Right lobe of liver (tissue), 6 donors: ENCODE results near the gene CLASRP. TPM values are rescaled to one million over a fixed set of nuclear protein-coding genes. Genes with fewer than 3 reads are reported as not detected.

ENCODE experiments used
- ATAC-seq, 4 donors: fragments of 200-7000 bp; cut with Tn5 transposase; one replicate each; pipeline ENCODE4 v1.9.1; 2020; ENCODE audit warnings: mild to moderate bottlenecking in 4 of 4, moderate library complexity in 4 of 4
- DNase-seq, 3 donors: peaks; one replicate each; pipeline ENCODE4 v3.0.0-alpha.2; 2020
- H3K27ac ChIP-seq, 3 donors: fragments of 200-600 bp; one replicate each; pipeline ENCODE4 v1.8.0; 2022
- H3K27me3 ChIP-seq, 2 donors: fragments of 200-600 bp; one replicate each; pipeline ENCODE4 v1.8.0; 2022
- H3K36me3 ChIP-seq, 4 donors: fragments of 200-600 bp; sonication (generic) in 1 of 4; one replicate each; pipeline versions ENCODE4 v1.5.1 to v1.8.0; 2017 to 2022; ENCODE audit warnings: control low read depth in 1 of 4
- H3K4me1 ChIP-seq, 4 donors: fragments of 200-600 bp; sonication (generic) in 1 of 4; one replicate each; pipeline versions ENCODE4 v1.5.1 to v1.8.0; 2017 to 2022; ENCODE audit warnings: control low read depth in 1 of 4
- H3K4me3 ChIP-seq, 3 donors: fragments of 200-600 bp; one replicate each; pipeline ENCODE4 v1.8.0; 2022
- H3K9me3 ChIP-seq, 4 donors: fragments of 200-600 bp; sonication (generic) in 1 of 4; one replicate each; pipeline versions ENCODE4 v1.5.1 to v1.8.0; 2017 to 2022; ENCODE audit warnings: control low read depth in 1 of 4
- POLR2A ChIP-seq: fragments of 450-650 bp; IDR thresholded peaks from one replicate; pipeline ENCODE4 v1.6.1; 2017; ENCODE audit warnings: antibody characterized with exemption, mild to moderate bottlenecking
- WGBS: methylation state at CpG from one replicate; pipeline ENCODE4 v1.1.6; 2018; ENCODE audit warnings: low coverage, low lambda C conversion rate; ENCODE audit not compliant: insufficient coverage; ENCODE audit errors: missing lambda C conversion rate; 5-methylcytosine and 5-hydroxymethylcytosine counted together
- intact Hi-C, 2 donors: fragments of 100-400 bp; cut with DNase I; formaldehyde crosslinking; loops; one replicate each; pipeline versions ENCODE4 v1.11.2 to v1.14.1; 2022
- total RNA-seq, 6 experiments: library from RNA; depleted of rRNA in 2 of 6; stranded (reverse); fragments of >200 nt in 2 of 6; fragmentation: NEBNext Ultra II Directional in 3 of 6; extraction: Animal tissue kit (Norgen Biotek cat#: 25700) in 3 of 6; gene quantifications; one replicate each; pipeline versions ENCODE4 v1.1.0 to v1.2.4, GENCODE V29; 2016 to 2023
- TF ChIP-seq, protein P1 (sequence below), 4 donors: fragments of 200-600 bp in 3 of 4; fragments of 450-650 bp in 1 of 4; IDR thresholded peaks; one replicate each; pipeline versions ENCODE4 v1.5.1 to v1.8.0; 2016 to 2022; ENCODE audit warnings: antibody characterized with exemption in 4 of 4, mild to moderate bottlenecking in 2 of 4
- donor health status: DM: no; HTN: yes; CAD: no.
- donor health status: DM: no; HTN: no; CAD: no.
- donor health status: DM: no; HTN: no; CAD: no.
- donor health status: DM: no; HTN: yes; CAD: no.
- donor health status: DM: no; HTN: yes; CAD: no.

Gene CLASRP
- total RNA-seq, 6 experiments from 2014 or later = 30.5 to 66.8 (median 44.8) TPM

DNA sequence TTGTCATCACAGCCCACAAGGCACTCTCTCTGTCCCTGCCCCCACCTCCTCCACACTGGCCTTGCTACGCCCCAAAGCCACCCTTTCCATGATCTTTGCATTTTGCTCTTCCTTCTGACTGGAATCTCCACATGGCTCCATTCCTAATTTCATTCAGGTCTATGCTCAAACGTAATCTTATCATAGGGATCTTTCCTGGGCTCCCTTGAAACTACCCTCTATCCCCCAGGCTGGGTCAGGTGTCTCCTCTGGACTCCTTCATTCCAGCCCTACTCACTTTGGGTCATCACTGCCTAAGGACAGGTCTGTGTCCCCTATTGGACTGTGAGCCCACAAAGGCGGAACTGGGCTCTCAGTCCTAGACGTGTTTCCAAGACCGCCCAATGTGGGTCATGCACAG, 43.3 kb downstream of the CLASRP start:
- WGBS = 86% methylated on average over 3 of the region's 5 CpGs
- H3K27me3 ChIP-seq = no peaks in the 10 kb centered on the region
- no peaks in the 10 kb centered on the region for H3K9me3 ChIP-seq
- intact Hi-C loops = no loop called here
- H3K27ac ChIP-seq = no peak overlapping the region
- TF ChIP-seq, protein P1, sequence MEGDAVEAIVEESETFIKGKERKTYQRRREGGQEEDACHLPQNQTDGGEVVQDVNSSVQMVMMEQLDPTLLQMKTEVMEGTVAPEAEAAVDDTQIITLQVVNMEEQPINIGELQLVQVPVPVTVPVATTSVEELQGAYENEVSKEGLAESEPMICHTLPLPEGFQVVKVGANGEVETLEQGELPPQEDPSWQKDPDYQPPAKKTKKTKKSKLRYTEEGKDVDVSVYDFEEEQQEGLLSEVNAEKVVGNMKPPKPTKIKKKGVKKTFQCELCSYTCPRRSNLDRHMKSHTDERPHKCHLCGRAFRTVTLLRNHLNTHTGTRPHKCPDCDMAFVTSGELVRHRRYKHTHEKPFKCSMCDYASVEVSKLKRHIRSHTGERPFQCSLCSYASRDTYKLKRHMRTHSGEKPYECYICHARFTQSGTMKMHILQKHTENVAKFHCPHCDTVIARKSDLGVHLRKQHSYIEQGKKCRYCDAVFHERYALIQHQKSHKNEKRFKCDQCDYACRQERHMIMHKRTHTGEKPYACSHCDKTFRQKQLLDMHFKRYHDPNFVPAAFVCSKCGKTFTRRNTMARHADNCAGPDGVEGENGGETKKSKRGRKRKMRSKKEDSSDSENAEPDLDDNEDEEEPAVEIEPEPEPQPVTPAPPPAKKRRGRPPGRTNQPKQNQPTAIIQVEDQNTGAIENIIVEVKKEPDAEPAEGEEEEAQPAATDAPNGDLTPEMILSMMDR (IDR thresholded peaks at IDR 0.05) = no peak
- no peak for TF ChIP-seq POLR2A
- H3K36me3 ChIP-seq = no peaks in the 10 kb centered on the region
- H3K4me3 ChIP-seq = no peak overlapping the region
- DNase-seq (no peak), ATAC-seq (no peak)
- peaks cover 0 to 17% (median 5%) of the 10 kb centered on the region in 4 donors for H3K4me1 ChIP-seq

DNA sequence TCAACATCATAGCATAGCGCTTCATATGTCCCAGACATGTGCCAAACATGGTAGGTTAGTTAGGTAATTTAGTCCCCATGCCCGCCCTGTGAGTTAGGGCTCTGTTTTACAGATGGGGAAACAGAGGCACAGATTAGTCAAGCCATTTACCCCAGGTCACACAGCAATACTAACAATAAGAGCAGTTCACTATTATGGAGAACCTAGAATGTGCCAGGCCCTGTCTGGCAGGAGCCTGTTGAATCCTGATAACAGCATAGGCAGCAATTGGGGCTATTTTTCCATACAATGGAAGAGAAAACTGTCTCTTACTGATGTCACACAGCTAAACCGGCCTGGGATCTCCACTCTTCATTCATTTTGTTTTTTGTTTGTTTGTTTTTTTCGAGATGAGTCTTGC, 47.6 kb downstream of the CLASRP start:
- TF ChIP-seq POLR2A = no peak
- TF ChIP-seq, protein P1 (IDR thresholded peaks at IDR 0.05) = no peak
- Histone ChIP-seq H3K27me3 (no peaks in the 10 kb centered on the region), H3K4me3 (no peak overlapping the region), H3K9me3 (no peaks in the 10 kb centered on the region), H3K36me3 (peaks cover 0 to 4% (median 0%) of the 10 kb centered on the region in 4 donors), H3K4me1 (peaks cover 0 to 10% (median 0%) of the 10 kb centered on the region in 4 donors), H3K27ac (no peak overlapping the region)
- ATAC-seq (no peak), DNase-seq (no peak)
- intact Hi-C loops = no loop called here
- WGBS = 77% methylated on average over 3 of the region's 4 CpGs

DNA sequence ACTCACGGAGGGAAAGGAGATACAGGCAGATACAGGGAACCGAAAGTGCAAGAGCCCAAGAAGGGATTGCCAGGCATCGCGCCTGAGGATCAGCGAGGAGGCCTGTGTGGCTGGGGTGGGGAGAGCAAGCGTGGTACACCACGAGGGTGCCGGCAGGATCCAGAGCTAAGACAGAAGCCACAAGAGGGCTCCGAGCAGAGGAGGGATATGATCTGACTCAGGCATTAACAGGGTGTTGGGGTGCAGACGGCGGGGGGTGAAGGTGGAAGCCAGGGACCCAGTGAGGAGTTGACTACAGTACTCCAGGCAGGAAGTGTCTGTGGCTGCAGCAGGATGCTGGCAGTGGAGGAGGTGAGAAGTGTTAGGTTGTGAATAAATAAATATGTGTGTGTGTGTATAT, 48.7 kb downstream of the CLASRP start:
- Histone ChIP-seq H3K4me3 (no peak overlapping the region), H3K9me3 (no peaks in the 10 kb centered on the region), H3K4me1 (peaks cover 0 to 10% (median 0%) of the 10 kb centered on the region in 4 donors), H3K27me3 (no peaks in the 10 kb centered on the region), H3K27ac (no peak overlapping the region), H3K36me3 (peaks cover 0 to 4% (median 0%) of the 10 kb centered on the region in 4 donors)
- DNase-seq = no peak
- intact Hi-C loops = no loop called here
- no peak for TF ChIP-seq POLR2A
- TF ChIP-seq, protein P1 (IDR thresholded peaks at IDR 0.05) = no peak
- 40% methylated on average over 10 of the region's 11 CpGs for WGBS
- no peak for ATAC-seq

DNA sequence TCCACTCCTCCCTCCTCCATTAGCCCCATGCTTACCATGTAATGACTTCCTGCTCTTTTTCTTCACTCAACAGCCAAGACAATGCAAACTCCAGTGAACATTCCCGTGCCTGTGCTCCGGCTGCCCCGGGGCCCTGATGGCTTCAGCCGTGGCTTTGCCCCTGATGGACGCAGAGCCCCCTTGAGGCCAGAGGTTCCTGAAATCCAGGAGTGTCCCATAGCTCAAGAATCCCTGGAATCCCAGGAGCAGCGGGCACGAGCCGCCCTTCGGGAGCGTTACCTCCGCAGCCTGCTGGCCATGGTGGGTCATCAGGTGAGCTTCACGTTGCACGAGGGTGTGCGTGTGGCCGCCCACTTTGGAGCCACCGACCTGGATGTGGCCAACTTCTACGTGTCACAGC, 51.2 kb downstream of the CLASRP start:
- Histone ChIP-seq H3K4me3 (no peak overlapping the region), H3K36me3 (peaks cover 0 to 4% (median 0%) of the 10 kb centered on the region in 4 donors), H3K9me3 (no peaks in the 10 kb centered on the region), H3K27ac (no peak overlapping the region), H3K27me3 (no peaks in the 10 kb centered on the region), H3K4me1 (peaks cover 0 to 21% (median 4%) of the 10 kb centered on the region in 4 donors)
- ATAC-seq = no peak
- intact Hi-C loops = no loop called here
- no peak for DNase-seq
- no peak for TF ChIP-seq POLR2A
- TF ChIP-seq, protein P1 (IDR thresholded peaks at IDR 0.05) = no peak
- WGBS = 96% methylated on average over 4 of the region's 17 CpGs

DNA sequence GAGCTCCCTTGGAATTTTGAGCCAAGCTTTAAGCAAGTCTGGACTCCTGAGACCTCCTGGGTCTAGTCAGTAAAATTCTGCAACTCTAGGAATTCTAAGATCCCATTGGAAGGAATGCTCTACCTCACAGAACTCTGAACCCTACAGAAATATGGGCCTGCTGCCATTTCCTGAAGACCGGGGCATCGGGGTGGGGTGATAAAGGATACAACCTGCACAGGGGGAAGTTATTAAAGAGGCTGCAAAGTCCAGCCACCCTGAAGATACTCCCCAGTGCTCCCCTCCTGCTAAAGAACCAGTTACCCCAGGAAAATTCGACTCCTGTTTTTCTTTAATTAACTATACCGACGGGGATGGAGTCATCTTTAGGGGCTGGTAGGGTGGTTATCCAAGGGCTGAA, 51.8 kb downstream of the CLASRP start:
- TF ChIP-seq, protein P1 (IDR thresholded peaks at IDR 0.05) = no peak
- TF ChIP-seq POLR2A = no peak
- Histone ChIP-seq H3K27ac (peak overlapping the region in 1 of 3 donors; percentile 47), H3K9me3 (no peaks in the 10 kb centered on the region), H3K27me3 (no peaks in the 10 kb centered on the region), H3K36me3 (peaks cover 0 to 4% (median 0%) of the 10 kb centered on the region in 4 donors), H3K4me1 (peaks cover 0 to 26% (median 4%) of the 10 kb centered on the region in 4 donors), H3K4me3 (peak overlapping the region; percentile 99)
- intact Hi-C loops = no loop called here
- DNase-seq = no peak
- ATAC-seq = no peak
- WGBS = 45% methylated on average over 5 of the region's 5 CpGs
